HG03571 (cell line): ENCODE data around the gene APOA1.
"Not testable (repeated sequence)": the region's sequence is repeated elsewhere in the genome, so short reads cannot be mapped to it uniquely, and the experiment has no call there.

ENCODE experiments used
- ATAC-seq: cut with Tn5 transposase; IDR thresholded peaks from one replicate; pipeline ENCODE4 v1.9.1; 2021; ENCODE audit not compliant: unreplicated experiment

The APOA1 gene

GRCh38 chr11:116821050-116821918, 16.1 kb downstream of the APOA1 start:
- no peak for ATAC-seq

GRCh38 chr11:116819049-116819448, 18.4 kb downstream of the APOA1 start:
- no peak for ATAC-seq

- no peak for ATAC-seq
These were observed 22.9 kb downstream of the APOA1 start for GRCh38 chr11:116814502-116814901.

- ATAC-seq, result no peak
These were observed 23.5 kb downstream of the APOA1 start for GRCh38 chr11:116813781-116814471.

- ATAC-seq, result no peak
These were observed 24.3 kb downstream of the APOA1 start for GRCh38 chr11:116813170-116813569.

GRCh38 chr11:116812109-116812508, 25.3 kb downstream of the APOA1 start:
- no peak for ATAC-seq

GRCh38 chr11:116811194-116811593, 26.2 kb downstream of the APOA1 start:
- ATAC-seq, result no peak

GRCh38 chr11:116808262-116809175, 28.9 kb downstream of the APOA1 start:
- ATAC-seq, result no peak

- no peak for ATAC-seq
These were observed 29.7 kb downstream of the APOA1 start for GRCh38 chr11:116807601-116808261.

GRCh38 chr11:116804001-116804400, 33.4 kb downstream of the APOA1 start:
- no peak for ATAC-seq

- ATAC-seq, result not testable (repeated sequence)
These were observed 35.8 kb downstream of the APOA1 start for GRCh38 chr11:116801662-116802061.

GRCh38 chr11:116800610-116801009, 36.8 kb downstream of the APOA1 start:
- no peak for ATAC-seq

GRCh38 chr11:116798368-116798767, 39.1 kb downstream of the APOA1 start:
- ATAC-seq, result no peak

GRCh38 chr11:116797816-116798215, 39.6 kb downstream of the APOA1 start:
- ATAC-seq, result no peak

- ATAC-seq, result no peak
These were observed 40.9 kb downstream of the APOA1 start for GRCh38 chr11:116796548-116796947.

- ATAC-seq, result no peak
These were observed 42.6 kb downstream of the APOA1 start for GRCh38 chr11:116794851-116795250.

GRCh38 chr11:116793772-116794097, 43.7 kb downstream of the APOA1 start:
- ATAC-seq, result no peak

GRCh38 chr11:116792869-116793771, 44.3 kb downstream of the APOA1 start:
- no peak for ATAC-seq

- no peak for ATAC-seq
These were observed 45.1 kb downstream of the APOA1 start for GRCh38 chr11:116792144-116792868.
